ENCODE data around the gene KRT14. TPM values are rescaled to one million over a fixed set of nuclear protein-coding genes. Genes with fewer than 3 reads are reported as not detected.
"Not testable (repeated sequence)": the region's sequence is repeated elsewhere in the genome, so short reads cannot be mapped to it uniquely, and the experiment has no call there.

The KRT14 gene
- total RNA-seq, 1 experiment from 2014 or later: 0.15 TPM

GRCh38 chr17:41613277-41614082 is 26.8 kb upstream of the KRT14 start:
- Histone ChIP-seq H3K36me3 (ENCODE audit: low read depth, low read length) (no peaks in the 10 kb centered on the region), H3K4me1 (ENCODE audit: insufficient read depth, low read length) (peaks cover 10% of the 10 kb centered on the region), H3K9me3 (ENCODE audit: low read length) (no peaks in the 10 kb centered on the region), H3K9ac (ENCODE audit: low read length) (no peak overlapping the region), H3K27ac (ENCODE audit: low read length) (peak overlapping the region; percentile 74), H3K9me2 (replicated peaks; ENCODE audit: low read length) (no peaks in the 10 kb centered on the region), H3K4me2 (ENCODE audit: low read length) (peak overlapping the region; percentile 26; the same call in 1 of the 2 replicates), H3K4me3 (ENCODE audit: low read length) (no peak overlapping the region), H3K79me2 (ENCODE audit: low read length) (no peaks in the 10 kb centered on the region), H3F3A (ENCODE audit: low read length, unreplicated experiment) (no peaks in the 10 kb centered on the region), H3K27me3 (ENCODE audit: low read length) (no peaks in the 10 kb centered on the region), H4K20me1 (ENCODE audit: low read length) (no peaks in the 10 kb centered on the region), H2AFZ (ENCODE audit: low read length) (no peak overlapping the region)
- ChIA-PET POLR2A (ENCODE audit: unreplicated experiment) (no interaction called here), CTCF (interaction anchor here (0.6 kb wide), 1 partner anchor 36 kb away, joined by 5 read pairs; no protein-coding TSS in a partner anchor)
- DNase-seq (no peak), ATAC-seq (no peak)
- intact Hi-C loops (cut with micrococcal nuclease): no loop called here
- TF ChIP-seq CTCF (conservative IDR thresholded peaks at IDR 0.05; ENCODE audit: low read depth, low read length) (no peak), EZH2phosphoT487 (IDR thresholded peaks at IDR 0.05; ENCODE audit: borderline replicate concordance, low read length) (no peak), EZH2 (IDR thresholded peaks at IDR 0.05; ENCODE audit: low read length, unreplicated experiment) (no peak)
- no TSS peak for BruUV-seq (replicated peaks)

GRCh38 chr17:41612376-41613160 is 25.9 kb upstream of the KRT14 start, which contains the start of gene KRT16:
Gene KRT16 (minus strand): TSS chr17:41612767. CDS start chr17:41612688, 79 bp downstream.
- BruUV-seq (replicated peaks); H3K4me3 ChIP-seq (ENCODE audit: low read length); H4K20me1 ChIP-seq (ENCODE audit: low read length); CTCF ChIA-PET; H3K9me3 ChIP-seq (ENCODE audit: low read length); H3K27me3 ChIP-seq (ENCODE audit: low read length); H3K79me2 ChIP-seq (ENCODE audit: low read length); H3K9me2 ChIP-seq (replicated peaks; ENCODE audit: low read length); H3K36me3 ChIP-seq (ENCODE audit: low read depth, low read length); intact Hi-C loops (cut with micrococcal nuclease); H3K4me1 ChIP-seq (ENCODE audit: insufficient read depth, low read length); H3F3A ChIP-seq (ENCODE audit: low read length, unreplicated experiment); H3K9ac ChIP-seq (ENCODE audit: low read length): not testable (repeated sequence)
- POLR2A ChIA-PET (ENCODE audit: unreplicated experiment): interaction anchor here (0.7 kb wide), 1 partner anchor 800 kb away, joined by 3 read pairs; no protein-coding TSS in a partner anchor
- DNase-seq (peak; percentile 82), ATAC-seq (peak; percentile 94)
- H2AFZ ChIP-seq (ENCODE audit: low read length): 0 out of 2 replicates have a peak within 1 kb of the TSS, but pooled peaks have one; percentile 26
- peak within 1 kb of the TSS; percentile 74 for H3K27ac ChIP-seq (ENCODE audit: low read length)
- H3K4me2 ChIP-seq (ENCODE audit: low read length): peak within 1 kb of the TSS; percentile 57; the same call in 1 of the 2 replicates

- CTCF ChIA-PET: no interaction called here
Observed at GRCh38 chr17:41610965-41611640, 24.4 kb upstream of the KRT14 start.

GRCh38 chr17:41610061-41610517 is 23.4 kb upstream of the KRT14 start:
- intact Hi-C loops (cut with micrococcal nuclease): not testable (repeated sequence)

More at GRCh38 chr17:41610965-41611640, 24.4 kb upstream of the KRT14 start:
- Histone ChIP-seq H3K9me3 (ENCODE audit: low read length) (no peaks in the 10 kb centered on the region), H3K79me2 (ENCODE audit: low read length) (no peaks in the 10 kb centered on the region), H3K4me2 (ENCODE audit: low read length) (no peak overlapping the region), H3K4me3 (ENCODE audit: low read length) (no peak overlapping the region), H3K36me3 (ENCODE audit: low read depth, low read length) (no peaks in the 10 kb centered on the region), H2AFZ (ENCODE audit: low read length) (no peak overlapping the region), H3K27me3 (ENCODE audit: low read length) (no peaks in the 10 kb centered on the region), H3K4me1 (ENCODE audit: insufficient read depth, low read length) (peaks cover 10% of the 10 kb centered on the region), H3F3A (ENCODE audit: low read length, unreplicated experiment) (no peaks in the 10 kb centered on the region), H3K27ac (ENCODE audit: low read length) (no peak overlapping the region), H4K20me1 (ENCODE audit: low read length) (no peaks in the 10 kb centered on the region), H3K9me2 (replicated peaks; ENCODE audit: low read length) (no peaks in the 10 kb centered on the region), H3K9ac (ENCODE audit: low read length) (no peak overlapping the region)
- ATAC-seq (no peak), DNase-seq (no peak)
- POLR2A ChIA-PET (ENCODE audit: unreplicated experiment): no interaction called here
- TF ChIP-seq CTCF (conservative IDR thresholded peaks at IDR 0.05; ENCODE audit: low read depth, low read length): no peak
- no peak for TF ChIP-seq EZH2 (IDR thresholded peaks at IDR 0.05; ENCODE audit: low read length, unreplicated experiment)
- TF ChIP-seq EZH2phosphoT487 (IDR thresholded peaks at IDR 0.05; ENCODE audit: borderline replicate concordance, low read length): no peak
- intact Hi-C loops (cut with micrococcal nuclease): no loop called here
- BruUV-seq (replicated peaks): no TSS peak

More at GRCh38 chr17:41610061-41610517, 23.4 kb upstream of the KRT14 start:
- H4K20me1 ChIP-seq (ENCODE audit: low read length); H3K4me3 ChIP-seq (ENCODE audit: low read length); H3K9me2 ChIP-seq (replicated peaks; ENCODE audit: low read length); H3F3A ChIP-seq (ENCODE audit: low read length, unreplicated experiment); H3K4me1 ChIP-seq (ENCODE audit: insufficient read depth, low read length); ATAC-seq; BruUV-seq (replicated peaks); H3K79me2 ChIP-seq (ENCODE audit: low read length); H3K9ac ChIP-seq (ENCODE audit: low read length); H3K27ac ChIP-seq (ENCODE audit: low read length); H2AFZ ChIP-seq (ENCODE audit: low read length); H3K27me3 ChIP-seq (ENCODE audit: low read length); H3K9me3 ChIP-seq (ENCODE audit: low read length); DNase-seq; H3K36me3 ChIP-seq (ENCODE audit: low read depth, low read length); H3K4me2 ChIP-seq (ENCODE audit: low read length); CTCF ChIA-PET; POLR2A ChIA-PET (ENCODE audit: unreplicated experiment): not testable (repeated sequence)
